ENCODE results near the gene LZTR1.
"Not testable (repeated sequence)": the region's sequence is repeated elsewhere in the genome, so short reads cannot be mapped to it uniquely, and the experiment has no call there.

LZTR1 gene
- 20.4 to 26.7 (median 22.7) reads per million in 3 donors for total RNA-seq

DNA sequence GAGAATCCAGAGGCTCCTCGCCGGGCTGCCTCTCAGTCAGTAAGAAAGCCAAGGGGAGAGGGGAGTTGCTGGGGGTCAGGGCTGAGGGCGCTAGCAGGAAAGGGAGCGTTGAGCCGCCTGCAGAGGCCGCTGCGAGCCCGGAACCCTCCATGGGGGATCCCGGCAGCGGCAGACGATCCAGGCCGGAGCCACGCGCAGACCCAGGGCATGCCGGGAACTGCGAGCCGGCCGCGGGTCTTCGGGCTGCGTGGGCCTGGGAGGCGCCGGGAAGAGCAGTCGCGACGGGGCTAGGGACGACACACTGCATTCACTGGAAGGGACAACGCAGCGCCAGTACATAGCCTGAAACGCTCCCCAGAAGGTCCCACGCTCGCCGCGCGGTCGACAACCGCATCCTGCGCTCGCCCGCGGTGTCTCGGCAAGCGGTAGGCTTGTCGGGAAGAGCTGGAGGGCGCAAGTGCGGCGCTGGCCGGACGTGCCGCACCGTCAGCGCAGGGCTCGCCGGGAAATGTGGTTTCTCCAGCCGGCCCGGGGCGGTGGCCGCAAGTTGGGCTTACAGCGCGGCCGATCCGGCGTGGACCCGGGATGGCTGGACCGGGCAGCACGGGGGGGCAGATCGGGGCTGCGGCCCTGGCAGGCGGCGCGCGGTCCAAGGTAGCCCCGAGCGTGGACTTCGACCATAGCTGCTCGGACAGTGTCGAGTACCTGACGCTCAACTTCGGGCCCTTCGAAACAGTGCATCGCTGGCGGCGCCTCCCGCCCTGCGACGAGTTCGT is at the start of gene LZTR1:
LZTR1 (plus strand) TSS at position 511 of the 776 bp plus-strand sequence; CDS start at position 586, 75 bp downstream.
- peaks cover 19% of the 10 kb centered on the region for H3K4me1 ChIP-seq (ENCODE audit: control insufficient read depth, insufficient read depth, low read length, poor library complexity, severe bottlenecking)
- H3K9me3 ChIP-seq (ENCODE audit: control insufficient read depth, low read length) = no peaks in the 10 kb centered on the region
- H3K4me3 ChIP-seq (ENCODE audit: insufficient read depth, low read depth, low read length, poor library complexity, severe bottlenecking) = peak within 1 kb of the TSS; percentile 70
- DNase-seq = peak; percentile 42 to 51 (median 48)
- peaks cover 11% of the 10 kb centered on the region for H3K36me3 ChIP-seq (ENCODE audit: control insufficient read depth, insufficient read depth, low read length)
- H3K27me3 ChIP-seq (replicated peaks; ENCODE audit: control insufficient read depth, insufficient read depth, low read length, poor library complexity, severe bottlenecking) = no peaks in the 10 kb centered on the region
- H3K27ac ChIP-seq (ENCODE audit: insufficient read depth, low read length, poor library complexity, severe bottlenecking) = peak within 1 kb of the TSS; percentile 64

DNA sequence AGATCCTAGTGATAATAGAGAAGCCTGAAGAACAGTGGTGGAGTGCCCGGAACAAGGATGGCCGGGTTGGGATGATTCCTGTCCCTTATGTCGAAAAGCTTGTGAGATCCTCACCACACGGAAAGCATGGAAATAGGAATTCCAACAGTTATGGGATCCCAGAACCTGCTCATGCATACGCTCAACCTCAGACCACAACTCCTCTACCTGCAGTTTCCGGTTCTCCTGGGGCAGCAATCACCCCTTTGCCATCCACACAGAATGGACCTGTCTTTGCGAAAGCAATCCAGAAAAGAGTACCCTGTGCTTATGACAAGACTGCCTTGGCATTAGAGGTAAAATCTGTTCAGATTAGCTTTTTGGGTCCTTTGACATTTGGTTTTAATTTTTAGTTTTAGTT is 48.2 kb upstream of the LZTR1 start:
- no peak for DNase-seq
- H3K4me1 ChIP-seq (ENCODE audit: control insufficient read depth, insufficient read depth, low read length, poor library complexity, severe bottlenecking) = peaks cover 6% of the 10 kb centered on the region

DNA sequence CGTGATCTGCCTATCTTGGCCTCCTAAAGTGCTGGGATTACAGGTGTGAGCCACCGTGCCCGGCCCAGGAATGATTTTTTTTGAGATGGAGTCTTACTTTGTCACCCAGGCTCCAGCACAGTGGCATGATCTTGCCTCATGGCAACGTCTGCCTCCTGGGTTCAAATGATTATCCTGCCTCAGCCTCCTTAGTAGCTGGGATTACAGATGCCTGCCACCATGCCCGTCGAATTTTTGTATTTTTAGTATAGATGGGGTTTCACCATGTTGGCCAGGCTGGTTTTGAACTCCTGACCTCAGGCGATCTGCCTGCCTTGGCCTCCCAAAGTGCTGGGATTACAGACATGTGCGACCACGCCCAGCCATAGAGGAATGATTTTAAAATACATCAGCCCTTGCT is 47.0 kb upstream of the LZTR1 start:
- not testable (repeated sequence) for H3K4me3 ChIP-seq (ENCODE audit: insufficient read depth, low read depth, low read length, poor library complexity, severe bottlenecking); H3K4me1 ChIP-seq (ENCODE audit: control insufficient read depth, insufficient read depth, low read length, poor library complexity, severe bottlenecking); H3K9me3 ChIP-seq (ENCODE audit: control insufficient read depth, low read length); H3K27me3 ChIP-seq (replicated peaks; ENCODE audit: control insufficient read depth, insufficient read depth, low read length, poor library complexity, severe bottlenecking); DNase-seq; H3K36me3 ChIP-seq (ENCODE audit: control insufficient read depth, insufficient read depth, low read length); H3K27ac ChIP-seq (ENCODE audit: insufficient read depth, low read length, poor library complexity, severe bottlenecking)

More for the DNA sequence above, 48.2 kb upstream of the LZTR1 start:
- Histone ChIP-seq H3K9me3 (ENCODE audit: control insufficient read depth, low read length) (no peaks in the 10 kb centered on the region), H3K36me3 (ENCODE audit: control insufficient read depth, insufficient read depth, low read length) (peaks cover 5% of the 10 kb centered on the region), H3K4me3 (ENCODE audit: insufficient read depth, low read depth, low read length, poor library complexity, severe bottlenecking) (no peak overlapping the region), H3K27me3 (replicated peaks; ENCODE audit: control insufficient read depth, insufficient read depth, low read length, poor library complexity, severe bottlenecking) (no peaks in the 10 kb centered on the region), H3K27ac (ENCODE audit: insufficient read depth, low read length, poor library complexity, severe bottlenecking) (no peak overlapping the region)

DNA sequence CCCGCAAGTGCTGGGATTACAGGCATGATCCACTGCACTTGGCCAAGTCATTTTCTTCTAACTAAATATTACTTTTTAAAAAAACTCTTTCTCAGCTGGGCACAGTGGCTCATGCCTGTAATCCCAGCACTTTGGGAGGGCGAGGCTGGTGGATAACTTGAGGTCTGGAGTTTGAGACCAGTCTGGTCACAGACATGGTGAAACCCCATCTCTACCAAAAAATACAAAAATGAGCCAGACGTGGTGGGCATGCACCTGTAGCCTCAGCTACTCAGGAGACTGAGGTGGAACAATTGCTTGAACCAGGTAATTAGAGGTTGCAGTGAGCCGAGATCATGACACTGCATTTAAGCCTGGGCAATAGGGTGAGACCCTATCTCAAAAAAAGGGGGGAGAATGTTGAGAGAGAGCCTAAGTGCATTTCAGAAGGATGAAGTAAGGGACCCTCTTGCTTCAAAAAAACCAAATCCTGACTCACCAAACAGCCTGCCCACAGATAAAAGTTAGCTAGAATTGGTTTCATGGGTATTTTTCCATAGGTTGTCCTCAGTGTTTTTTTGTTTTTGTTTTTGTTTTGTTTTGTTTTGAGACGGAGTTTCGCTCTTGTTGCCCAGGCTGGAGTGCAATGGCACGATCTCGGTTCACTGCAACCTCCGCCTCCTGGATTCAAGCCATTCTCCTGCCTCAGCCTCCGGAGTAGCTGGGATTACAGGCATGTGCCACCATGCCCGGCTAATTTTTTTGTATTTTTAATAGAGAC is 46.1 kb upstream of the LZTR1 start:
- not testable (repeated sequence) for H3K36me3 ChIP-seq (ENCODE audit: control insufficient read depth, insufficient read depth, low read length); H3K9me3 ChIP-seq (ENCODE audit: control insufficient read depth, low read length); H3K27me3 ChIP-seq (replicated peaks; ENCODE audit: control insufficient read depth, insufficient read depth, low read length, poor library complexity, severe bottlenecking); H3K4me1 ChIP-seq (ENCODE audit: control insufficient read depth, insufficient read depth, low read length, poor library complexity, severe bottlenecking); DNase-seq; H3K27ac ChIP-seq (ENCODE audit: insufficient read depth, low read length, poor library complexity, severe bottlenecking); H3K4me3 ChIP-seq (ENCODE audit: insufficient read depth, low read depth, low read length, poor library complexity, severe bottlenecking)

DNA sequence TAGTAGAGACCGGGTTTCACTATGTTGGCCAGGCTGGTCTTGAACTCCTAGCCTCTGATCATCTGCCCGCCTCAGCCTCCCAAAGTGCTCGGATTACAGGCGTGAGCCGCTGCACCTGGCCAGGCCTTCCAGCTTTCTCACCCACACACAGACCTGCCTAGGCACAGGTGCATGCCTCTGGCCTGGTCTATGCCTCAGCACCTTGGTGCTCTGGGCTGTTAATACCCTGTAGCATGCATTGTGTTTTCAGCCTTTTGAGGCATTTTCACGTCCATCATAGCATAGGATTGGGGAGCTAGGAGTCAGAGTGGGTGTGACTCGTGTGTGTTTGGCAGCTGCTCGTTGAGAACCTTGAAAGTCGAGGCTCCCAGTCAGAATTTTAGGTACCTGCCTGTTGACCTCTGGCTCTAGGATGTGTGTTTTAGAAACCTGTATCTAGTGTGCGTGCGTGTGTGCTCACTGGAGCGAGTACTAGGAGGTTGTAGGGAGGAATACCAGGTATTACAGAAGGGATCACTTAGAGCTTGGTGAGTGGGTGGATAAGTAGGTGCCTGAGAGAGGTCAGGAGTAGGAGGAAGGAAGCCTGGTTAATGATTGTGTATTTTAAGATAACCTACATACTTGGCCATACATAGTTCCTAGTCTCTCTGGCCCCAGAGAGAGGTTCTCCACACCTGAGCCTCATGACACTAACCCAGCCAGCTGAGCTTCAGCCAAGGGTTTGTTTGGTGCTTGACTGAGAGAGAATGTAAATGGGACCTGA is 44.9 kb upstream of the LZTR1 start:
- H3K4me3 ChIP-seq (ENCODE audit: insufficient read depth, low read depth, low read length, poor library complexity, severe bottlenecking) = no peak overlapping the region
- H3K27ac ChIP-seq (ENCODE audit: insufficient read depth, low read length, poor library complexity, severe bottlenecking) = no peak overlapping the region
- H3K36me3 ChIP-seq (ENCODE audit: control insufficient read depth, insufficient read depth, low read length) = peaks cover 9% of the 10 kb centered on the region
- DNase-seq = no peak
- no peaks in the 10 kb centered on the region for H3K9me3 ChIP-seq (ENCODE audit: control insufficient read depth, low read length)
- H3K27me3 ChIP-seq (replicated peaks; ENCODE audit: control insufficient read depth, insufficient read depth, low read length, poor library complexity, severe bottlenecking) = no peaks in the 10 kb centered on the region
- peaks cover 6% of the 10 kb centered on the region for H3K4me1 ChIP-seq (ENCODE audit: control insufficient read depth, insufficient read depth, low read length, poor library complexity, severe bottlenecking)

DNA sequence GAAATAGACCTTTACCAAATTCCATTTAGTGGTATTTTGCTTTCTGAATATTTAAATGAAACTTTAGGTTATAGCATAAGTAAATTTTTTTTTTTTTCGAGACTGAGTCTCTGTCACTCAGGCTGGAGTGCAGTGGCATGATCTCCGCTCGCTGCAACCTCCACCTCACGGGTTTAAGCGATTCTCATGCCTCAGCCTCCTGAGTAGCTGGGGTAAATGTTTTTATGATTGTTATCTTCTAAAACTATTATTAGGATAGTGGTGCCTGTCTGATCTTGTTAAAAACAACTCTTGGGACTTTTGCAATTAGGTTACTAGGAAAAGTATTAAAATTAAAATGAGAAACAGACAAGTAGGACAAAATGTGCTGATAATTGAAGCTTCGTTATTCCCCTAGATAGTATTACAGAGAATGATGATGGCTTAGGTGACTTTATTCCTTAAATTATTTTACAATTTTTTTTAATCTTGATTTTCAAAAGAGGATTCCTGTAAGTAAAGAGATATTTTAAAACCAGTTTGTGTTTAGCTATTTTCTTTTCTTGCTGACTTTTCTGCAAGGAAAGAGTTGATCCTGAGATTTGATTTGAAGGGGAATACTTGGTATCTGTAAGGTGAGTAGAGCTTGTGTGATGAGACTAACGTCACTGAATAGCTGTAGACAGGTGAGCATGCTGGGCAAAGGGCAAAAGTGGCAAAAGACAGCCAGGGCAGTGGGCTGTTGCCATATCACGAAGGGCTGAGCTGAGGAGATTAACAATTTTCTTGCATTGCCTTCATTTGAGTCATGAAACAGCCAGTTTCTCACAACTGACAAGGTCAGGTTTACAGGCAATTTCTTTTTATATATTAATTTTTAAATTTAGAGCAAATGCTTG is 44.1 kb upstream of the LZTR1 start:
- H3K27me3 ChIP-seq (replicated peaks; ENCODE audit: control insufficient read depth, insufficient read depth, low read length, poor library complexity, severe bottlenecking) = no peaks in the 10 kb centered on the region
- no peak for DNase-seq
- no peak overlapping the region for H3K27ac ChIP-seq (ENCODE audit: insufficient read depth, low read length, poor library complexity, severe bottlenecking)
- peaks cover 6% of the 10 kb centered on the region for H3K4me1 ChIP-seq (ENCODE audit: control insufficient read depth, insufficient read depth, low read length, poor library complexity, severe bottlenecking)
- H3K4me3 ChIP-seq (ENCODE audit: insufficient read depth, low read depth, low read length, poor library complexity, severe bottlenecking) = no peak overlapping the region
- H3K9me3 ChIP-seq (ENCODE audit: control insufficient read depth, low read length) = no peaks in the 10 kb centered on the region
- peaks cover 9% of the 10 kb centered on the region for H3K36me3 ChIP-seq (ENCODE audit: control insufficient read depth, insufficient read depth, low read length)

DNA sequence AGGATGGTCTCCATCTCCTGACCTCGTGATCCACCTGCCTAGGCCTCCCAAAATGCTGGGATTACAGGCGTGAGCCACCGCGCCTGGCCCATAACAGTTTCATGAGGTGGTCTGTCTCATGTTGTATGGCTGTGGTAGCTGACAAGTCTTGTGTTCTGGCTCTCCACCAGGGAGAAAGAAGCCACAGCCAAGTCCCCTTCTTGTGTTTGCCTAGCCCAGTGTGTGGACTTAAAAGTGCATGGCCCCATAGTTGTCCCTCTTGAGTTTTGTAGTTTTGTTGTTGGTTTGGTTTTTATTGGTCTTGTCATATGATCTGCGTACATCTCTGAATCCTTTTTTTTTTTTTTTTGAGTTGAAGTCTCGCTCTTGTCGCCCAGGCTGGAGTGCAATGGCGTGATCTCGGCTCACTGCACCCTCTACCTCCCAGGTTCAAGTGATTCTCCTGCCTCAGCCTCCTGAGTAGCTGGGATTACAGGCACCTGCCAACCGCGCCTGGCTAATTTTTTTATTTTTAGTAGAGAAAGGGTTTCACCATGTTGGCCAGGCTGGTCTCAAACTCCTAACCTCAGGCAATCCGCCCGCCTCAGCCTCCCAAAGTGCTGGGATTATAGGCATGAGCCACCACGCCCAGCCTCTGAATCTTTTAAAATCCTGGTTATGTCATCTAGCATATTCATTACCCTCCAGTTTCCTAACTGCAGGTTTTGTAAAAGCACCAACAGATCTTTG is 42.5 kb upstream of the LZTR1 start:
- H3K4me3 ChIP-seq (ENCODE audit: insufficient read depth, low read depth, low read length, poor library complexity, severe bottlenecking); DNase-seq; H3K36me3 ChIP-seq (ENCODE audit: control insufficient read depth, insufficient read depth, low read length); H3K27ac ChIP-seq (ENCODE audit: insufficient read depth, low read length, poor library complexity, severe bottlenecking); H3K27me3 ChIP-seq (replicated peaks; ENCODE audit: control insufficient read depth, insufficient read depth, low read length, poor library complexity, severe bottlenecking); H3K9me3 ChIP-seq (ENCODE audit: control insufficient read depth, low read length); H3K4me1 ChIP-seq (ENCODE audit: control insufficient read depth, insufficient read depth, low read length, poor library complexity, severe bottlenecking): not testable (repeated sequence)

DNA sequence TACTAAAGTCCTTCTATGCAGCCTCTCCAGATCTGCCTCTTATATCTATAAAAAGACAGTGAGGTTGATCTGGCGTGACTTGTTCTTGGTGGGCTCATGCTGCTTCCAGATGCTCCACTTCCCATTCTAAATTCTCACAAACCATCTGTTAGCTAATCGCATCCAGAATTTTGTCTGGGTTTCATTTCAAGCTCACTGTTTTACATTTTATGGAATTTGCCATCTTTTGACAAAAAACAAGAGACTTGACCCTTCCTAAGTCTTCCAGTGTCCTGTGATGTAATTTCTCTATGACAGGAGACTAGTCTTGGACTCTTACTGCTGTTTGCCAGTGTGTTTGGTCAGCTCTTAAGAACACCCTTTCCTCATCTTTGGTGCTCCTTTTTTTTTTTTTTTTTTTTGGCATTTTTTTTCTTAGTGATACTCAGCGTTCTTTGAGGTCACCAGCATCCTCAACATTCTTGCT is 41.9 kb upstream of the LZTR1 start:
- no peaks in the 10 kb centered on the region for H3K9me3 ChIP-seq (ENCODE audit: control insufficient read depth, low read length)
- no peak overlapping the region for H3K4me3 ChIP-seq (ENCODE audit: insufficient read depth, low read depth, low read length, poor library complexity, severe bottlenecking)
- no peak for DNase-seq
- H3K4me1 ChIP-seq (ENCODE audit: control insufficient read depth, insufficient read depth, low read length, poor library complexity, severe bottlenecking) = peaks cover 6% of the 10 kb centered on the region
- no peaks in the 10 kb centered on the region for H3K27me3 ChIP-seq (replicated peaks; ENCODE audit: control insufficient read depth, insufficient read depth, low read length, poor library complexity, severe bottlenecking)
- no peak overlapping the region for H3K27ac ChIP-seq (ENCODE audit: insufficient read depth, low read length, poor library complexity, severe bottlenecking)
- H3K36me3 ChIP-seq (ENCODE audit: control insufficient read depth, insufficient read depth, low read length) = peaks cover 4% of the 10 kb centered on the region

DNA sequence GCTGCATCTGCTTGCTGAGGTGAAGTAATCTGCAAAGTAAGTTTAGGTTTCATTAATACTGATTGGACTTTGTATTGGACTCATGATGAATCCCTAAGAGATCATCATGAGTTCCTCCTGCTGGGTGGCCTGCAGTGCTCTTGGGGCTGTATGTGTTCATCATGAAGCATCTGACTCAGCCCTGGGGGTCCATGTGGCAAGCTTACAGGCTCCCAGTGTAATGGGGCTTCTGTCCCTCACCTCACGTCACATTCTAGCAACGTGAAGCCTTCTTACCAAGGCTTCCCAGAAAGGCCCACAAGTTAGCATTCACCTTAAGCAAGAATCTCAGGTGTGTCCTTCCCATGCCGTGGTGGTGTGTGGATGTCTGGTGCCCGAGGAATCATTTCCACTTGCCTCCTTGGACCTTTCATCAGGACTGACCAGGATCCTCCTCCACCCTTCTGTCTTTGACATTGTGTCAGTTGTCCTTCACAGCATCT is 41.2 kb upstream of the LZTR1 start:
- Histone ChIP-seq H3K27ac (ENCODE audit: insufficient read depth, low read length, poor library complexity, severe bottlenecking) (no peak overlapping the region), H3K9me3 (ENCODE audit: control insufficient read depth, low read length) (no peaks in the 10 kb centered on the region), H3K36me3 (ENCODE audit: control insufficient read depth, insufficient read depth, low read length) (peaks cover 4% of the 10 kb centered on the region), H3K4me3 (ENCODE audit: insufficient read depth, low read depth, low read length, poor library complexity, severe bottlenecking) (no peak overlapping the region), H3K4me1 (ENCODE audit: control insufficient read depth, insufficient read depth, low read length, poor library complexity, severe bottlenecking) (peaks cover 8% of the 10 kb centered on the region), H3K27me3 (replicated peaks; ENCODE audit: control insufficient read depth, insufficient read depth, low read length, poor library complexity, severe bottlenecking) (no peaks in the 10 kb centered on the region)
- DNase-seq = no peak
